Calu3 (cell line): Measurements from ENCODE around the gene NUDT1. TPM values are rescaled to one million over a fixed set of nuclear protein-coding genes. Genes with fewer than 3 reads are reported as not detected.

Experiments used
- BruUV-seq: library from RNA; stranded (reverse); fragments of 400-500 nt; replicated peaks from 2 replicates; lab custom pipeline; 2021; lab: Mats Ljungman, UMichigan
- CTCF ChIA-PET: fragments of 300-600 bp; sonication (Branson Sonifier 250); formaldehyde crosslinking; loops from one replicate; lab custom pipeline; 2022; ENCODE audit warnings: antibody characterized with exemption; lab: Charles Lee
- DNase-seq: peaks from one replicate; pipeline ENCODE4 v3.0.0; 2022
- H3K27ac Mint-ChIP-seq: one replicate; pipeline ENCODE4 v1.8.0; 2022; ENCODE audit warnings: mixed read lengths; ENCODE audit not compliant: unreplicated experiment
- H3K27me3 Mint-ChIP-seq: one replicate; pipeline ENCODE4 v1.8.0; 2022; ENCODE audit warnings: mixed read lengths; ENCODE audit not compliant: unreplicated experiment
- H3K36me3 Mint-ChIP-seq: one replicate; pipeline ENCODE4 v1.8.0; 2022; ENCODE audit warnings: mild to moderate bottlenecking, moderate library complexity, mixed read lengths; ENCODE audit not compliant: insufficient read depth, unreplicated experiment
- H3K4me1 Mint-ChIP-seq: one replicate; pipeline ENCODE4 v1.8.0; 2022; ENCODE audit warnings: mild to moderate bottlenecking, low read depth, mixed read lengths; ENCODE audit not compliant: unreplicated experiment
- H3K4me3 Mint-ChIP-seq: one replicate; pipeline ENCODE4 v1.8.0; 2022; ENCODE audit warnings: mild to moderate bottlenecking, low read depth, moderate library complexity, mixed read lengths; ENCODE audit not compliant: unreplicated experiment
- H3K9me3 Mint-ChIP-seq: one replicate; pipeline ENCODE4 v1.8.0; 2022; ENCODE audit warnings: low read depth, mixed read lengths; ENCODE audit not compliant: unreplicated experiment
- CTCF ChIP-seq: fragments of 200-600 bp; IDR thresholded peaks from one replicate; pipeline ENCODE4 v1.8.0; 2022; ENCODE audit warnings: antibody characterized with exemption; ENCODE audit not compliant: unreplicated experiment
- intact Hi-C: fragments of 100-400 bp; cut with micrococcal nuclease; formaldehyde crosslinking; loops from one replicate; pipeline ENCODE4 v1.10.0; 2022; ENCODE audit not compliant: unreplicated experiment
- total RNA-seq: library from RNA; stranded (reverse); gene quantifications from 2 replicates; pipeline ENCODE4 v1.2.3, GENCODE V29; 2022

Gene NUDT1
- total RNA-seq, 1 experiment from 2014 or later = 65.6 TPM

GRCh38 chr7:2203766-2204300, 38.2 kb upstream of the NUDT1 start:
- TF ChIP-seq CTCF = no peak
- Mint-ChIP-seq H3K4me1 (no peaks in the 10 kb centered on the region), H3K27ac (no peak overlapping the region), H3K27me3 (no peaks in the 10 kb centered on the region), H3K9me3 (no peaks in the 10 kb centered on the region), H3K4me3 (no peak overlapping the region), H3K36me3 (peaks cover 21% of the 10 kb centered on the region)
- DNase-seq = no peak
- BruUV-seq = no TSS peak
- CTCF ChIA-PET = no interaction called here
- intact Hi-C loops = no loop called here

GRCh38 chr7:2204446-2204845, 37.6 kb upstream of the NUDT1 start:
- CTCF ChIA-PET = interaction anchor here (0.7 kb wide), 1 partner anchor 1378 kb away, joined by 6 read pairs; no protein-coding TSS in a partner anchor

GRCh38 chr7:2205036-2205780, 36.8 kb upstream of the NUDT1 start:
- Mint-ChIP-seq H3K27me3 (no peaks in the 10 kb centered on the region), H3K27ac (no peak overlapping the region), H3K4me1 (no peaks in the 10 kb centered on the region), H3K4me3 (no peak overlapping the region), H3K9me3 (no peaks in the 10 kb centered on the region), H3K36me3 (peaks cover 18% of the 10 kb centered on the region)
- BruUV-seq = no TSS peak
- no peak for TF ChIP-seq CTCF
- DNase-seq = no peak
- CTCF ChIA-PET = interaction anchor here (0.7 kb wide), 1 partner anchor 1379 kb away, joined by 6 read pairs; no protein-coding TSS in a partner anchor
- intact Hi-C loops = no loop called here

More at GRCh38 chr7:2204446-2204845, 37.6 kb upstream of the NUDT1 start:
- Mint-ChIP-seq H3K4me3 (no peak overlapping the region), H3K9me3 (no peaks in the 10 kb centered on the region), H3K4me1 (no peaks in the 10 kb centered on the region), H3K36me3 (peaks cover 21% of the 10 kb centered on the region), H3K27ac (no peak overlapping the region), H3K27me3 (no peaks in the 10 kb centered on the region)
- TF ChIP-seq CTCF = no peak
- BruUV-seq = no TSS peak
- DNase-seq = no peak
- intact Hi-C loops = no loop called here

GRCh38 chr7:2208712-2209111, 33.3 kb upstream of the NUDT1 start:
- H3K4me3 Mint-ChIP-seq = no peak overlapping the region
- TF ChIP-seq CTCF = no peak
- DNase-seq = no peak
- H3K36me3 Mint-ChIP-seq = peaks cover 9% of the 10 kb centered on the region
- no peak overlapping the region for H3K27ac Mint-ChIP-seq
- CTCF ChIA-PET = interaction anchor here (0.8 kb wide), 1 partner anchor 629 kb away, joined by 6 read pairs; no protein-coding TSS in a partner anchor
- no peaks in the 10 kb centered on the region for H3K9me3 Mint-ChIP-seq
- H3K27me3 Mint-ChIP-seq = no peaks in the 10 kb centered on the region
- no TSS peak for BruUV-seq
- intact Hi-C loops = no loop called here
- H3K4me1 Mint-ChIP-seq = no peaks in the 10 kb centered on the region
